Ishikawa (cell line): ENCODE measurements around the gene TIPARP.

ENCODE experiments used
- CREB1 ChIP-seq: IDR thresholded peaks from 2 replicates; pipeline ENCODE4 v1.6.1; 2012; ENCODE audit warnings: low read depth
- EGR1 ChIP-seq: IDR thresholded peaks from 2 replicates; pipeline ENCODE4 v1.6.1; 2012
- EP300 ChIP-seq: IDR thresholded peaks from 2 replicates; pipeline ENCODE4 v1.6.1; 2012; ENCODE audit warnings: borderline replicate concordance
- NFIC ChIP-seq: IDR thresholded peaks from 2 replicates; pipeline ENCODE4 v1.6.1; 2012
- RAD21 ChIP-seq: IDR thresholded peaks from 2 replicates; pipeline ENCODE4 v1.6.1; 2012; ENCODE audit warnings: low read depth
- TAF1 ChIP-seq: IDR thresholded peaks from 2 replicates; pipeline ENCODE4 v1.6.1; 2012; ENCODE audit warnings: low read depth, mild to moderate bottlenecking
- TCF12 ChIP-seq: IDR thresholded peaks from 2 replicates; pipeline ENCODE4 v1.6.1; 2012; ENCODE audit warnings: low read depth
- TEAD4 ChIP-seq: IDR thresholded peaks from 2 replicates; pipeline ENCODE4 v1.6.1; 2012
- YY1 ChIP-seq: IDR thresholded peaks from 2 replicates; pipeline ENCODE4 v1.6.1; 2012; ENCODE audit warnings: low read depth
- ZBTB7A ChIP-seq: IDR thresholded peaks from 2 replicates; pipeline ENCODE4 v1.6.1; 2012; ENCODE audit warnings: low read depth
- TF ChIP-seq, protein P1 (sequence below): IDR thresholded peaks from 2 replicates; pipeline ENCODE4 v1.6.1; 2012
- TF ChIP-seq, protein P2 (sequence below): IDR thresholded peaks from 2 replicates; pipeline ENCODE4 v1.6.1; 2012
- TF ChIP-seq, protein P3 (sequence below): IDR thresholded peaks from 2 replicates; pipeline ENCODE4 v1.6.1; 2012; ENCODE audit warnings: low read depth, mild to moderate bottlenecking

DNA sequence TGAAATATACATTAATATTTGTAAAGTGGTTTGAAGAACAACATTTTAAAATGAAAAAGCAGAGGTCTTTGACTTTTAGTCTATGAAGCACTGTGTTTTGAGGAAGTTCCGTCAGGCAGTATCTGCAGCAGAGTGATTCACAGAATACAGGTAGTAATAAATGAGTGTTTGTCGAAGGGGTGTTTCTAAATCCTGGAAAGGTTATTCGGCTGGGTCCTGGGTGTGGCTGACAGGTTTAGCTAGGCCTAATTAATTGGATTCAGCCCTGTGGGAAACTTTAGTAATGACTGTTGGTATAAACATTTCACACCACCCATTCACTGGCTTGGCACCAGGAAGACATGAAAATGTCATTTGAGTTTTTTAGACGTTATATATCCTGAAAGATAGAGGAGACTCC lies 51.3 kb downstream of the TIPARP start:
- no peak for TF ChIP-seq TAF1
- TF ChIP-seq, protein P1, sequence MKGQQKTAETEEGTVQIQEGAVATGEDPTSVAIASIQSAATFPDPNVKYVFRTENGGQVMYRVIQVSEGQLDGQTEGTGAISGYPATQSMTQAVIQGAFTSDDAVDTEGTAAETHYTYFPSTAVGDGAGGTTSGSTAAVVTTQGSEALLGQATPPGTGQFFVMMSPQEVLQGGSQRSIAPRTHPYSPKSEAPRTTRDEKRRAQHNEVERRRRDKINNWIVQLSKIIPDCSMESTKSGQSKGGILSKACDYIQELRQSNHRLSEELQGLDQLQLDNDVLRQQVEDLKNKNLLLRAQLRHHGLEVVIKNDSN: no peak
- no peak for TF ChIP-seq EGR1
- TF ChIP-seq, protein P2, sequence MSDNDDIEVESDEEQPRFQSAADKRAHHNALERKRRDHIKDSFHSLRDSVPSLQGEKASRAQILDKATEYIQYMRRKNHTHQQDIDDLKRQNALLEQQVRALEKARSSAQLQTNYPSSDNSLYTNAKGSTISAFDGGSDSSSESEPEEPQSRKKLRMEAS: no peak
- TF ChIP-seq, protein P3, sequence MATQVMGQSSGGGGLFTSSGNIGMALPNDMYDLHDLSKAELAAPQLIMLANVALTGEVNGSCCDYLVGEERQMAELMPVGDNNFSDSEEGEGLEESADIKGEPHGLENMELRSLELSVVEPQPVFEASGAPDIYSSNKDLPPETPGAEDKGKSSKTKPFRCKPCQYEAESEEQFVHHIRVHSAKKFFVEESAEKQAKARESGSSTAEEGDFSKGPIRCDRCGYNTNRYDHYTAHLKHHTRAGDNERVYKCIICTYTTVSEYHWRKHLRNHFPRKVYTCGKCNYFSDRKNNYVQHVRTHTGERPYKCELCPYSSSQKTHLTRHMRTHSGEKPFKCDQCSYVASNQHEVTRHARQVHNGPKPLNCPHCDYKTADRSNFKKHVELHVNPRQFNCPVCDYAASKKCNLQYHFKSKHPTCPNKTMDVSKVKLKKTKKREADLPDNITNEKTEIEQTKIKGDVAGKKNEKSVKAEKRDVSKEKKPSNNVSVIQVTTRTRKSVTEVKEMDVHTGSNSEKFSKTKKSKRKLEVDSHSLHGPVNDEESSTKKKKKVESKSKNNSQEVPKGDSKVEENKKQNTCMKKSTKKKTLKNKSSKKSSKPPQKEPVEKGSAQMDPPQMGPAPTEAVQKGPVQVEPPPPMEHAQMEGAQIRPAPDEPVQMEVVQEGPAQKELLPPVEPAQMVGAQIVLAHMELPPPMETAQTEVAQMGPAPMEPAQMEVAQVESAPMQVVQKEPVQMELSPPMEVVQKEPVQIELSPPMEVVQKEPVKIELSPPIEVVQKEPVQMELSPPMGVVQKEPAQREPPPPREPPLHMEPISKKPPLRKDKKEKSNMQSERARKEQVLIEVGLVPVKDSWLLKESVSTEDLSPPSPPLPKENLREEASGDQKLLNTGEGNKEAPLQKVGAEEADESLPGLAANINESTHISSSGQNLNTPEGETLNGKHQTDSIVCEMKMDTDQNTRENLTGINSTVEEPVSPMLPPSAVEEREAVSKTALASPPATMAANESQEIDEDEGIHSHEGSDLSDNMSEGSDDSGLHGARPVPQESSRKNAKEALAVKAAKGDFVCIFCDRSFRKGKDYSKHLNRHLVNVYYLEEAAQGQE: no peak
- no peak for TF ChIP-seq CREB1
- no peak for TF ChIP-seq RAD21
- no peak for TF ChIP-seq TEAD4
- no peak for TF ChIP-seq YY1
- TF ChIP-seq EP300: no peak
- TF ChIP-seq NFIC: no peak
- no peak for TF ChIP-seq TCF12
- TF ChIP-seq ZBTB7A: no peak
